ENCODE measurements around the gene CIDEB. TPM values are rescaled to one million over a fixed set of nuclear protein-coding genes. Genes with fewer than 3 reads are reported as not detected.

Gene CIDEB
- polyA plus RNA-seq, 1 experiment, result 0.48 TPM

GRCh38 chr14:24315243-24315806 is 7.5 kb upstream of the CIDEB start:
- ChIA-PET CTCF (no interaction called here), POLR2A (no interaction called here)
- H3K9me3 ChIP-seq (ENCODE audit: control insufficient read depth, insufficient read depth, low read length), result peaks cover 6% of the 10 kb centered on the region; the same call in 1 of the 2 replicates
- H3K27me3 ChIP-seq (ENCODE audit: control insufficient read depth, insufficient read depth, low read length), result peaks cover 14% of the 10 kb centered on the region
- H3K27ac ChIP-seq (ENCODE audit: low read depth, low read length), result no peak overlapping the region
- H3K4me3 ChIP-seq (ENCODE audit: low read depth, low read length), result no peak overlapping the region
- DNase-seq (ENCODE audit: low read depth, low spot score), result no peak
- no peak for TF ChIP-seq CTCF (IDR thresholded peaks at IDR 0.05; ENCODE audit: low read depth, low read length)

GRCh38 chr14:24314377-24315193 is 6.8 kb upstream of the CIDEB start:
- TF ChIP-seq CTCF (IDR thresholded peaks at IDR 0.05; ENCODE audit: low read depth, low read length), result no peak
- ChIA-PET POLR2A (no interaction called here), CTCF (interaction anchor here (1.2 kb wide), 1 partner anchor 18 kb away, joined by 4 read pairs; no protein-coding TSS in a partner anchor)

GRCh38 chr14:24313913-24314312 is 6.1 kb upstream of the CIDEB start:
- Histone ChIP-seq H3K27me3 (ENCODE audit: control insufficient read depth, insufficient read depth, low read length) (peaks cover 8% of the 10 kb centered on the region), H3K9me3 (ENCODE audit: control insufficient read depth, insufficient read depth, low read length) (peaks cover 6% of the 10 kb centered on the region; the same call in 1 of the 2 replicates), H3K27ac (ENCODE audit: low read depth, low read length) (no peak overlapping the region), H3K4me3 (ENCODE audit: low read depth, low read length) (no peak overlapping the region)
- CTCF ChIA-PET, result interaction anchor here (0.7 to 1.2 kb wide), 2 partner anchors 17 to 94 kb away, joined by 4 to 6 read pairs; no protein-coding TSS in a partner anchor
- POLR2A ChIA-PET, result no interaction called here
- no peak for TF ChIP-seq CTCF (IDR thresholded peaks at IDR 0.05; ENCODE audit: low read depth, low read length)
- DNase-seq (ENCODE audit: low read depth, low spot score), result no peak

More at GRCh38 chr14:24314377-24315193, 6.8 kb upstream of the CIDEB start:
- Histone ChIP-seq H3K27me3 (ENCODE audit: control insufficient read depth, insufficient read depth, low read length) (peaks cover 13% of the 10 kb centered on the region), H3K27ac (ENCODE audit: low read depth, low read length) (no peak overlapping the region), H3K9me3 (ENCODE audit: control insufficient read depth, insufficient read depth, low read length) (peaks cover 6% of the 10 kb centered on the region; the same call in 1 of the 2 replicates), H3K4me3 (ENCODE audit: low read depth, low read length) (no peak overlapping the region)
- no peak for DNase-seq (ENCODE audit: low read depth, low spot score)

DNA sequence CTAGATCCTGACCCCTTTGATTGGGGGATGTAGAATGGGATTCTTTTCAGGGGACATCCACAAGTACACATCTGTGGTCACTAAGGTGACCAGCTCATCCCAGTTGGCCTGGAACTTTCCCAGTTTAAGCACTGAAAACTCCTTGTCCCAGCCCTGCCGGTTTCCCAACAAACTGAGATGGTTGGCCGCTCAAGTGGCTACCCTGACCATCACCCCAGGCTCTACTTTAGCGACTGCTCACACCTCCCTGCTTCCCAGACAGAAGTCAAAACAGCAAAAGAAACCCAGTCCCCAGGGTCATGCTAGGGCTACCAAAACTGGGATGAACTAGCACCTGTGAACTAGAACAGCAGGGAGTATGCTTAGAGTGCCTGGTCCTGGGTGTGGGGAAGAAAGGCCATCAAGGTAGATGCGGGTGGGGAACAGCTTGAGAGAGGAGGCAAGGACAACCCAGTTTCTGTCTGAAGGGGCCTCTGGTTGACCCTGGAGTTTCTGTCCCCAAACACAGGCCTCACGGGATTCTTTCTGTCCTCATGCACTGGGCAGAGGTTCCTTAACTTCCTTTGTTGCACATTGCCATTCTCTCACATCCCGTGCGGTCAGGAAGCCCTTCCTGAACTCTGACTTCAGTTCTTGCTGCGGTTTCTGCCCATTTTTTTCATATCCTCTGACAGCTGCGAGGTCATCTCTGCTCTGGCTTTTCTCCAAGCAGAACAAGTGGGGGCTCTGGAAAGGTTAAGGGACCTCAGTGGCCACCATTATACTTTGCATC is 5.1 kb upstream of the CIDEB start:
- H3K9me3 ChIP-seq (ENCODE audit: control insufficient read depth, insufficient read depth, low read length), result peaks cover 6% of the 10 kb centered on the region; the same call in 1 of the 2 replicates
- TF ChIP-seq CTCF (IDR thresholded peaks at IDR 0.05; ENCODE audit: low read depth, low read length), result no peak
- H3K27me3 ChIP-seq (ENCODE audit: control insufficient read depth, insufficient read depth, low read length), result peaks cover 3% of the 10 kb centered on the region
- H3K4me3 ChIP-seq (ENCODE audit: low read depth, low read length), result no peak overlapping the region
- ChIA-PET CTCF (interaction anchor here (0.7 to 1.7 kb wide), 5 partner anchors 16 to 123 kb away, joined by 3 to 7 read pairs (median 5); no protein-coding TSS in a partner anchor), POLR2A (no interaction called here)
- no peak for DNase-seq (ENCODE audit: low read depth, low spot score)
- H3K27ac ChIP-seq (ENCODE audit: low read depth, low read length), result no peak overlapping the region
